DLD1 (cell line): ENCODE results near the gene RRP1B.

Source experiments
- in situ Hi-C: cut with HindIII; loops from 2 replicates; pipeline ENCODE4 v1.10.0; 2017; ENCODE audit warnings: low sequenced_read_pairs

Gene RRP1B

GRCh38 chr21:43720539-43721166, 61.3 kb downstream of the RRP1B start:
- in situ Hi-C loops: no loop called here

- in situ Hi-C loops: no loop called here
Measured at GRCh38 chr21:43721206-43721605, 61.8 kb downstream of the RRP1B start.

- in situ Hi-C loops: no loop called here
Measured at GRCh38 chr21:43721939-43722338, 62.6 kb downstream of the RRP1B start.

- in situ Hi-C loops: no loop called here
Measured at GRCh38 chr21:43723648-43724047, 64.3 kb downstream of the RRP1B start.

DNA sequence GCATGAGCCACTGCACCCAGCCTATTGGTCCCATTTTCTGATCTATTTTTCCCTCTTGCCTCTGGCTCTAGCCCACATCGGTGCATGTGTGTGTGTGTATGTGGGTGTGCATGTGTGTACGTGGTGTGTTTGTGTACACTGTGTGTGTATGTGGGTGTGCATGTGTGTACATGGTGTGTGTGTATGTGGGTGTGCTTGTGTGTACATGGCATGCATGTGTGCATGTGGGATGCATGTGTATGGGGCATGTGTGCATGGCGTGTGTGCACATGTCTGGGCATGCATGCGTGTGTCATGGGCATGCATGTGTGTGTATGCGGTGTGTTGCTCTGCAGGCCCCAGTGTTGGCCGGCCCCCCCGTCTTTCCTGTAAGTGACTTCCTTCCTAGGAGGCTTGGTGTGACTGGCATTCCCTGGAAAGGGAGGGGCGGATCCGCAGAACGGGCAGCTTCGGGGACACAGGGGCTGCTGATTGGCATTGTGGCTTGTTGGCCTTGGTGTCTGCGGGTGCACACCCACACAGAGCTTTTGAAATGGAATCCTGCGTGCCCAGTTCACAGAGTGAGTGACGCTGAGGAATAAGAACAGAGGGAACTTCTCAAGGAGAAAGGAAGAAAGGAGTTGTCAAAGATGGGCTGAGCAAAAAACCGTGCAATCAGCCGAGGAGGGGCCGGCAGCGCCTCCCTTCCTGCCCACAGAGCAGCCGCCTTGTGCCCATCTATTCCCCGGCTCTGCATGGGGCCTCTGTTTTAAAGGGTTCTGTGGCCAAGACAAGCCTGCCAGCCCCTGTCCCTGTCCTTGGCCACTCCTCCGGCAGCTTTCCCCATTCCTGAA, 67.5 kb downstream of the RRP1B start:
- in situ Hi-C loops: no loop called here

- in situ Hi-C loops: no loop called here
Measured at GRCh38 chr21:43727519-43728153, 68.3 kb downstream of the RRP1B start.

DNA sequence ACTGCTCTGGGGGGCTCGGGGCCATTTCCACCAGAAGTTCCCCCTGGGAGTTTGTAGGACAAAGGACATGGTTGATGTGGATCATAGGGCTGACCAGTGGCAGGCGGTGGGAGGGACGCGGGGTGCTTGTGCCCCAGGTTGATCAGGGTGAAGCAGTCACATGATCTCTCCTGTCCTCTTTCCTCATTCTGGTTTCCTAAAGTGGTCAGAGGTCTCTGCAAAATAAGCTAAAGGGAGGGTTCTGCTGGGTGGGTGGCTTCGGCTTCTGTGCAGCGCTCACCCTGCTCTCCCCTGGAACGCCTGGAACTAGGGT, 68.8 kb downstream of the RRP1B start:
- in situ Hi-C loops: no loop called here

DNA sequence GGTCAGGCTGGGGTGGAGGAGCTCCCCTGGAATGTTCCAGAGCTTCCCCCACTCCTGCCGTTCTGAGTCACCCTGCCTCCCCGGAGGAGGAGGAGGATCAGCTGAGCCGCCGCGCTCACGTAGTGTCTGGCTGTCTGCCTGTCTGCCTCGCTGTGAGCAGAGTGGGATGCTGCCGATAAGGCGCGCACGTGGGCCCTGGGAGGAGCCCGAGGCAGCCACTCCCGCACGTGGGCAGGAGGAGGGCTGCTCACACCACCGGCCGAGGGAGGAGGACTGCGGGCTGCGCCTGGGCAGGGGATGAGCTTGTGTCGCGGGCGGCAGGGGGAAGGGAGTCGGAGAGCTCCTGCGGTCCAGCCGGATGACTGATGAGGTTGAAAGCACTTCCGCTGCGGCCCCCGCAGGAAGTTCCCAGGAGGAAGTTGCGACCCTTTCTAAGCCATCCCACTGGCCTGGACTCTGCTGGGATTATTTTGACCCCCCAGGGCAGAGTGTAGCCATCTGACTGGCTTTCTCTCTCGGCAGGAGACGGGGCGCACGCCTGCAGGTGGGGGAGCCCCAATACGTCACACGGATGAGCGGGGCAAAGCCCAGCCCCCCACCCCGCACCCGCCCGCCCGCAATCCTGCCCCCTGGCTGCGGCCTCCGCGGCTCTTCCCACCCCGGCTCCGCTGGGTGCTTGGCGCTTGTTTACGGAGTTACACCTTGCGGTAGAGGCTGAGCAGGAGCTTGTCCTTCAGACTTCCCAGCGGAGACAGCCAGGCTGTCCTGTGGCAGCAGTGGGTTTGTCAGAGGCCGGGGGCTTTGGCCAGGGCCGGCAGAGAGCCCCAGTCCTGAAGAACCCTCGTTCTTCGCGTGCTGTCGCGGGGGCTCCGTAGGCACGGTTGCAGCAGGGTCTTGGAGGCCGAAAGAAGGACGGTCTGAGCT, 69.4 kb downstream of the RRP1B start:
- in situ Hi-C loops: no loop called here

DNA sequence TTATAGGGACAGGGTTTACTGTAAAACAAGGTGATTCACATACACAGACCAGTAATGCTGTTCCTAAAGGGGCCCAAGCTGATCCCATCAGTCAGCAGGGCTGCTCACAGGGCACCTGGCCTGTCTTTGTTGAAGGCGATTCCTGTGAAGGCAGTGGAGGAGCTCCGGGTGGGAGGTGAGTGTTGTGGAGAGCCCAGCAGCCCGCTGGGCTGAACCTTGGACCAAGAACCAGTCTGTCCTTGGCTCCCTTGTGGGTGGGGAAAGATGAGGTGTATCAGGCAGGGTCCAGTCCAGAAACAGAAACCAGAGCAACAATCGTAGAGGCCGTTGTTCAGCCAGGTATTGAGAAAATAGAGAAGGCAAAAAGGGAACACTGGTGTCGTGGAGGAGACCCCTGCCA, 72.1 kb downstream of the RRP1B start:
- in situ Hi-C loops: no loop called here

DNA sequence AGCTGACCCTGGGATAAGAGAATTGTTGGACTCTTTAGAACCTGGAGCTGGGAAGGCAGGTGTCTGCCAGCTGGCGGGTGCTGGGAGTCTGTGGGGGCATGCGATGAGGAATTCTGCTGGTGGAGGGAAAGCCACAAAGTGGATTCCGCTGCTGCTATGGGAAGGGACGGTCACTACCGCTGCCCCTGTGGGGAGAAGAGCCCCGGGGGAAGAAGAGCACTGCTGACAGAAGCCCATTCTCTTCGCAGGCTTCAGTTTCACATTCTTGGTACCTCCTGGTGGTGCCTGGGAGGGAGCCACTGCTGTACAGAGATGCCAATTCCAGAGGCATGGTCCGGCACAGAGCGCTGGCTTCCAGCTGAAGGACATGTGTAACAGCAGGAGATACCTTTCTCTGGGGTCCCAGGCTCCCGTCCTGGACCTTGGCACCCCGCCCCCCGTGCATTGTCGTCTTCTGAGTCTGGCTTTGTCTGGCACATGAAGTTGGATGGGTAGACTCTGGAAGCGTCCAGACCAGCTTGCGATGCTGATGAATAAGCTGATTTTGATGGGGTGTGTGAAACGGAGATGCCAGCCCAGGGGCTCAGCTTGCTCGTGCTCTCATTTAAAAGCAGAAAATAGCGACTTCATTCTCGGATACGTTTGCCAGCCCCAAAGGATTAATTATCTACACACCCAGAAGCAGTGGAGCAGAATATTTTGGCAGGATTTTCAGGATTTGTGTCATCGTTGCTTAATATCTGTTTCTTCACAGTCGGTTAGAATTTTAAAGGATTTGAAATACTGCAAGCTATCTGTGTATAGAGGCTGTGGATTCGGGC, 72.7 kb downstream of the RRP1B start:
- in situ Hi-C loops: no loop called here

- in situ Hi-C loops: no loop called here
Measured at GRCh38 chr21:43733060-43733459, 73.7 kb downstream of the RRP1B start.

GRCh38 chr21:43733529-43734071, 74.2 kb downstream of the RRP1B start:
- in situ Hi-C loops: no loop called here

DNA sequence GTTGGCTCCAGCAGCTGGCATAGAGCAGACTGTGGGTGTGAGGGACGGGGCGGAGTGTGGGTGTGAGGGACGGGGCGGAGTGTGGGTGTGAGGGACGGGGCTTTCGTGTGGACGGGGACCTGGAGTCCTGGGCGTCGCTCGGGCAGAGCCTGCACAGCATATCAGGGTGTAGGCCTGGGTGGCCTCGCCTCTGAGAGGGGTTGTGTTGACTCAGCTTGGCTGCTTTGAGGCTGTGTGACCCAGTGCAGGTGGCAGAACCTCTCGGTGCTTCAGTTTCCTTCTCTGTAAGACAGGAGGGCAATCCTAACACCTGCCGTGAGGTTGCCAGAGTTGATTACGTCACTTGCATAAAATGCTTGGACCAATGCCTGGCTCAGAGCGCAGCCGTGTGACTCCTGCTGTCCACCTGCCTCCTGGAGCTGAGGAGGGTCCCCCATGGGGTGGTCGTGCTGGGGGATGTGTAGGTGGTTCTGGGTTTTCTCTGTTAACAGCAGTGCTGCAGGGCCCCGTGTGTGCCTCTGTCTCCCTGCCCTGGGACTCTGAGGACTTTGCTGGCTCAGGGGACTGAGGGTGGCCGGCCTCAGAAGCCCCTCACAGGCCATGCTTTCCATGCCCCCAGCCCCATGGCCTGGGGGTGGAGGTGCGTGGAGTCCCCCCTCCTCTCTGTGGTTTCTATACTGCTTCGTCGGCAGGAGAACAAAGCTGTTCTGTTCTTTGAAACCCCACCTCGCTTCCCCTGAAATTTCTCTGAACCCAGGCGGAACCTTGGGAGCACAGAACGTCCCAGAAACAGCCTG, 75.0 kb downstream of the RRP1B start:
- in situ Hi-C loops: no loop called here

DNA sequence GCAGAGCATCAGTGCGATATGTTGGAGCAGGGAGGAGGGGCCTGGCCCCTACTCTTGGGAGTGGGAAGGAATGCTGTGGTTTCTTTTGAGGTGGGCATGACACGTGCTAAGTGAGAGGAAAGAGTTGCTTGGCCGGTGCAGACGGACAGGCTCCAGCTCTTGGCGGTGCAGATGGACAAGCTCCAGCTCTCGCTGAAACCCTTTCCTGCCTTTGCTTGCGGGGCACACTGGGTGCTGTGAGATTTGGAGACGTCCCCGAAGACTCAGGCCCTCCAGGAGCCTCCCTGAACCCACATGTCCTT, 75.5 kb downstream of the RRP1B start:
- in situ Hi-C loops: no loop called here

- in situ Hi-C loops: no loop called here
Measured at GRCh38 chr21:43735236-43736091, 76.1 kb downstream of the RRP1B start.

GRCh38 chr21:43736224-43736883, 77.0 kb downstream of the RRP1B start:
- in situ Hi-C loops: no loop called here

DNA sequence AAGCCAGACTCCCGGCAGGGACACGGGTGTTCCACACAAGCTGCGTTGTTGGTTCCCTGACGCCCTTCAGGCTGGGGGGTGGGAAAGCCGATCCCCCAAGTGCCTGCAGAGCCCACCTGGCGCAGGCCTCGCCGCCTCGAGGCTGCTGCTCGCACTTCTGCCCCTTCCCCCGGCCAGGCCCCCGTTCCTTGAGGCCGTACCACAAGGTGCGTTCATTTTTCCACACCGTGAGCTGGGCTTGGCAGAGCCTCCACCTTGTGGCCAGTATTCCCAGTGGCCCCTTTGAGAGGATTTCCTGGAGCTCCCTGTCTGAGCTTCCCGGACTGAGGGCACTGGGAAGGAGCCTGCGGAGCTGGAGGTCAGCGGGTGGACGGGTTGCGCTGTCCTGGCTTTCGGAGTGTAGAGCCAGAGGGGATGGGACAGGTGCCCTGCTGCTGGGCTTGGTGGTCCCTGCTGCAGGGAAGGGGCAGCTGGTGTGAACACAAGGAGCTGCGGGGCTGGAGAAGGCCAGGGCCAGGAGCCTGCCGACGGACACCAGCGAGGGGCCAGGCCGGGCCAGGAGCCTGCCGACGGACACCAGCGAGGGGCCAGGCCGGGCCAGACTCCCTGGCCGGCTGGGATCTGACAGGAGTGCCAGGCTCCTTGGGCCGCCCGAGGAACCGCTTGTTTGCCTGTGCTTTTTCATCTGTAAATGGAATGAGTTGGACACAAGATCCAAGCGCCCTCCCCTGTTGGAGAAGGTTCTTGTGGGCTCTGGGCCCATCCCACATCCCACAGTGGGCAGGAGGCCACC, 78.0 kb downstream of the RRP1B start:
- in situ Hi-C loops: no loop called here
